Epithelial cell of proximal tubule (primary cell): ENCODE data around the gene SRGAP1. TPM values are rescaled to one million over a fixed set of nuclear protein-coding genes. Genes with fewer than 3 reads are reported as not detected.

Source experiments
- DNase-seq: peaks from one replicate; pipeline ENCODE4 v3.0.0-alpha.2; 2011; ENCODE audit warnings: low read depth
- H3K4me3 ChIP-seq: 2 replicates; pipeline ENCODE4 v1.5.1; 2011; ENCODE audit warnings: low read depth, mild to moderate bottlenecking, low read length
- CTCF ChIP-seq: conservative IDR thresholded peaks from 2 replicates; pipeline ENCODE4 v1.5.1; 2012; ENCODE audit warnings: low read depth, mild to moderate bottlenecking, low read length
- total RNA-seq: library from RNA; depleted of rRNA; stranded (reverse); fragments of >200 nt; gene quantifications from 2 replicates; pipeline ENCODE4 v1.2.3, GENCODE V29; 2015

The SRGAP1 gene
- total RNA-seq, 1 donor from 2014 or later = 9.4 TPM

GRCh38 chr12:63880742-63881263, 36.3 kb downstream of the SRGAP1 start:
- H3K4me3 ChIP-seq = no peak overlapping the region
- no peak for TF ChIP-seq CTCF
- no peak for DNase-seq

- TF ChIP-seq CTCF = no peak
- H3K4me3 ChIP-seq = no peak overlapping the region
- no peak for DNase-seq
Measured at GRCh38 chr12:63882844-63883243, 38.3 kb downstream of the SRGAP1 start.

- no peak for TF ChIP-seq CTCF
- no peak for DNase-seq
Measured at GRCh38 chr12:63885401-63885800, 40.9 kb downstream of the SRGAP1 start.

DNA sequence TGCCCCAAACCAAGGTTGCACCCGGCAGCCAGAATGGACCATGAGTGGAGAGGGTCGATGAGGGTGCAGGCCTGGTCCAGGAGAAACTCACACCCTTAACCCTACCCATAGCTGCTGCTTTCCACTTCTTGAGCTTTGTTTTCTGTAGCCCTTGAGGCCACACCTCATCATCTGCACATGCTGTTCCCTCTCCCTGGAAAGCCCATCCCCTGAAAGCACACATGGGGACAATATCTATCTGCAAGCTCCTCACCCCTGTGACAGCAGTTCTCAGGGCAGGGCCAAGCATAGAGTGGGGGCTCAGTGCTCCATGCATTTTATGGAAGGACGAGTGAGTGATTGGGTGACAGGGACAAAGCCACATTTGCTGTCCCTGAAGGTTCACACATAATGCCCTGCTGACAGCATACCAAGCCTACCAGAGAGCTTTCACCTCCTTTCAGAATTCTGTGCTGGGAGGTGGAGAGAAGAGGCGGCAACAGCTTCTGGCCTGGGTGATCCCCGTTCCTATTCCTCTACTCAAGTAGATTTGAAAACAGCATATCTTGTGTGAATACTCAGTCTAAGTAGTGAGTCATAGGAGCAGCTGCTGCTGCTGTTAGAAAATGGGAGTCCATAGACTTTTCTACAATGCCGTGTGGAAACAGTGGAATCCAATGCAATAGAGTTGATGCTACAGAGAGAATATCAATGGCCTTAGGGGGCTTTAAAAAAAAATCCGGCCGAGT, 44.6 kb downstream of the SRGAP1 start:
- H3K4me3 ChIP-seq = no peak overlapping the region
- DNase-seq = no peak
- TF ChIP-seq CTCF = no peak

More at GRCh38 chr12:63885401-63885800, 40.9 kb downstream of the SRGAP1 start:
- peak overlapping the region; percentile 12 for H3K4me3 ChIP-seq

- TF ChIP-seq CTCF = no peak
- no peak overlapping the region for H3K4me3 ChIP-seq
- DNase-seq = no peak
Measured at GRCh38 chr12:63889721-63890509, 45.4 kb downstream of the SRGAP1 start.

GRCh38 chr12:63893170-63893569, 48.7 kb downstream of the SRGAP1 start:
- DNase-seq = no peak
- no peak overlapping the region for H3K4me3 ChIP-seq
- no peak for TF ChIP-seq CTCF
